Astrocyte of the spinal cord (primary cell): ENCODE data around the gene SSC5D.

ENCODE experiments used
- DNase-seq: peaks from one replicate; pipeline ENCODE4 v3.0.0; 2011; ENCODE audit warnings: low read depth, low spot score
- H3K4me3 ChIP-seq: 2 replicates; pipeline ENCODE4 v1.5.1; 2011; ENCODE audit warnings: low read depth, mild to moderate bottlenecking, low read length, moderate library complexity
- CTCF ChIP-seq: IDR thresholded peaks from 2 replicates; pipeline ENCODE4 v1.5.1; 2012; ENCODE audit warnings: low read depth, mild to moderate bottlenecking, low read length, inconsistent platforms
- in situ Hi-C: cut with HindIII; loops from 2 replicates; pipeline ENCODE4 v1.10.0; 2017; ENCODE audit warnings: low sequenced_read_pairs

SSC5D gene

GRCh38 chr19:55488986-55489710 is 912 bp downstream of the SSC5D start:
- no peak for DNase-seq
- no peak overlapping the region for H3K4me3 ChIP-seq
- TF ChIP-seq CTCF: no peak
- in situ Hi-C loops: no loop called here

- in situ Hi-C loops: no loop called here
- no peak for DNase-seq
- no peak overlapping the region for H3K4me3 ChIP-seq
- no peak for TF ChIP-seq CTCF
Observed at GRCh38 chr19:55489711-55490477, 1.7 kb downstream of the SSC5D start.

DNA sequence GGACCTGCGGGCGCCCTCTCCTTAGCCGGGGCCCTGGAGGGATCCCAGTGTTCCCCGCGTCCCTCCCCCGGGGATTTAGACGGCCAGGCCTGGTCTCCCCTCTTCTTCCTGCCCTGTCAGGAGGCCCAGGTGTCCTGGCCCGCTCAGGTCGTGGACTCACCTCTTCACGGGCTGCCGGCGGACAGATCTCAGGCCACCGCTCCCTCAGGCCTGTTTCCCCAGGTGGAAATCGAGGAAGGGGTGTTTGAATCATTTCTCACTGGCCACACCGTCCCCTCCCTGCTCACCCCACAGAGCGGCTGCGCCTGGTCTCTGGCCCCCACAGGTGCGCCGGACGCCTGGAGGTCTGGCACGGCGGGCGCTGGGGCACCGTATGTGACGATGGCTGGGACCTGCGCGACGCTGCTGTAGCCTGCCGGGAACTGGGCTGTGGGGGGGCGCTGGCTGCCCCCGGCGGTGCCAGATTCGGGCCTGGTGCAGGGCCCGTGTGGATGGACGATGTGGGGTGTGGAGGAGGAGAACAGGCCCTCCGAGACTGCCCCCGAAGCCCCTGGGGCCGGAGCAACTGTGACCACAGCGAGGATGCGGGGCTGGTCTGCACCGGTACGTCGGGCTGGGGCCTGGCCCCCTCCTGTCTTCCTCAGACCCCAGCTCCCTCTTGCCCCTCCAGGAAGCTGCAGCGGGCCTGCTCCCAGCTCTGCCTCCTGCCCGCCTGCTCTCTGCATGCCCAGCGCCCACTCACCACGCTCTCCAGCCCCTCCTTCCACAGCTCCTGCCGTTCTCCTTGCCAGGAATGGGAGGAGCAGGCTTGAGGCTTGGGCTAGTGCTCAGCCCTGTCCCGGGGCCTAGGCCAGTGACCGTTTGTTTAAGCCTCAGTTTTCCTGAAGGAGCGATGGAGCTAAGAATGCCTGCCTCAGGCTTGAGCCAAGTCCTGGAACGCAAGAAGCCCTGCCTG is 2.5 kb downstream of the SSC5D start:
- in situ Hi-C loops: no loop called here
- no peak overlapping the region for H3K4me3 ChIP-seq
- no peak for DNase-seq
- TF ChIP-seq CTCF: no peak

DNA sequence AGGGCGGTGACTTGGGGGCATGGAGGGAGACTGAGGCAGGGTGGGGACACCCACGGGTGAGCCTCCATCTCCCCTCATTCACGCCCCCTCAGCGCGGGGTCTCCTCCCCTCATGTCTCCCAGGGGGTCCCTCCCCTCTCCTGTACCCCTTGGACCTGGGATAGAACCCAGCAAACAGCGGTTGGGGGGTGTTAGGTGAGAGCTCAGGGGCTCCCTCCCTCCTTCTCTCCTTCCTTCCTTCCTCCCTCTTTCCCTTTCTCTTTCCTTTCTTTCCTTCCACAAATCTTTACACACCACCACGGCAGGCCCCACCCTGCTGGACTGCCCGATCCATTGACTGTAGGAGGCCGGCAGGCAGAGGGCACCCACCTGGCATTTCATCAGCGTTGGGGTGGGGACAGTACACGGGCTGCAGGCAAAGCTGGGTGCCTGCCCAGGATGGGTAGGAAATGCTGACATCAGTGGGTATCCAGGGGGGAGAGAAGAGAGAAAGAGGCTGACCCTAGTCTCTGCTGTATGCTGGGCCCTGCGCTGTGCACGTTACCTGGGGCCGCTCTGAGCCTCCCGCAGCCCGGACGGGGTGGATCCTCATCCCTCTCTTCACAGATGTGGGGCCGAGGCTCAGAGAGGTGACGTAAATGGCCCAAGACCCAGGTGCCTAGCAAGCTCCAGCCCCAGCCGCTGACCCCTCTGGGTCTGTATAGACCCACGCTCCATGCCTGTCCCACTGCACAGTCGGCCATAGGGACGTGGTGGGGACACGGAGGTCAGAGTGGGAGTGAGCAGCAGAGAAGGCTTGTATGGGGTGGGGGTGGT is 3.5 kb downstream of the SSC5D start:
- no peak for TF ChIP-seq CTCF
- DNase-seq: no peak
- H3K4me3 ChIP-seq: no peak overlapping the region
- in situ Hi-C loops: no loop called here

DNA sequence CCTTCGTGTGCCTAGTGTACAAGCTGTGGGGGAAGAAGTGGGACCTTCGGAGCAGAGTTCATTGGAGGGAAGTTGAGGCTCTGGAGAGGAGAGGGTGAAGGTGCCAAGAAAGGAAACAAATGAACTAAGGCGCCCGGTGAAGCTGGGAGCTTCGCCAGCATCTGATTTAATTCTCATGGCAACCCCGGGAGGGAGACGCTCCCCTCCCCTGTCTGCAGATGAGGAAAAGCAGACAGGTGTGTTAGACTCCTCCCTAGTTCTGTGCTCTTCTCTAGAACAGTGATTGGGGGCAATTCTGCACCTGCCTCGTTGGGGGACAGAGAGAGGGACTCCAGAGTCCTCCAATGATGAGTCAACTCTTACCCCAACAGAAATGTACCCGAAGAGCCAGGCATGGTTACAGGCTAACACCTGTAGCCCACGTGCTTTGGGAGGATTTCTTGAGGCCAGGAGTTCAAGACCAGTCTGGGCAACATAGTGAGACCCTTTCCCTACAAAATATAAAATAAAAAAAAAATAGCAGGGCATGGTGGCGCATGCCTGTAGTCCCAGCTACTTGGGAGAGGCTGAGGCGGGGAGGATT is 4.2 kb downstream of the SSC5D start:
- TF ChIP-seq CTCF: no peak
- no peak for DNase-seq
- in situ Hi-C loops: no loop called here
- H3K4me3 ChIP-seq: no peak overlapping the region
